GM19239 (cell line): ENCODE measurements around the gene DTNB.
"Not testable (repeated sequence)": the region's sequence is repeated elsewhere in the genome, so short reads cannot be mapped to it uniquely, and the experiment has no call there.

ENCODE experiments used
- DNase-seq: peaks from one replicate; pipeline ENCODE4 v3.0.0; 2011; ENCODE audit warnings: low spot score; ENCODE audit not compliant: insufficient read length
- FAIRE-seq: peaks from 2 replicates; lab custom pipeline; 2011; peaks lifted over from hg19 to GRCh38; lab: Jason Lieb, UNC

DTNB gene

DNA sequence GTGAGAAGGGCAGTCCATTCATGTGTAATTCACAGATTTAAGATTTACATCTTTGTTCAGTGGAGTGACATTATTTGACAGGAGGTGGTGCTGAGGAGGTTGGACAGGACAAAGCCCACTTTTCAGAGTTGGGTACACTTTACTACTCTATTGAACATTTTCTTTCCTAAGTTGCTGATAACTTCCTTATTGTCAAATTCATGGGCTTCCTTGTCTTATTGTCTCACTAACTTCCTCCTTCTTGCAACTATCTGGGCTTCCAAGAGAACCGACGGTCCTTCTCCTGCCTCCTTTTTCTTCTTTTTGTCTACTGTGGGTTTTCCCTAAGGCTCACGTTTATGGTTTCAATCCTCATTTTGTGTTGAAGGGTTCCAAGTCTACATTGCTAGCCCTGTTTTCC is 263.9 kb downstream of the DTNB start:
- no peak for DNase-seq
- FAIRE-seq: peak; percentile 85

GRCh38 chr2:25409044-25409443 is 264.3 kb downstream of the DTNB start:
- DNase-seq: no peak
- peak; percentile 55 for FAIRE-seq

- DNase-seq (no peak), FAIRE-seq (no peak)
These were observed 267.6 kb downstream of the DTNB start for GRCh38 chr2:25405611-25406295.

GRCh38 chr2:25403120-25403760 is 270.1 kb downstream of the DTNB start:
- not testable (repeated sequence) for DNase-seq
- peak; percentile 100 for FAIRE-seq

DNA sequence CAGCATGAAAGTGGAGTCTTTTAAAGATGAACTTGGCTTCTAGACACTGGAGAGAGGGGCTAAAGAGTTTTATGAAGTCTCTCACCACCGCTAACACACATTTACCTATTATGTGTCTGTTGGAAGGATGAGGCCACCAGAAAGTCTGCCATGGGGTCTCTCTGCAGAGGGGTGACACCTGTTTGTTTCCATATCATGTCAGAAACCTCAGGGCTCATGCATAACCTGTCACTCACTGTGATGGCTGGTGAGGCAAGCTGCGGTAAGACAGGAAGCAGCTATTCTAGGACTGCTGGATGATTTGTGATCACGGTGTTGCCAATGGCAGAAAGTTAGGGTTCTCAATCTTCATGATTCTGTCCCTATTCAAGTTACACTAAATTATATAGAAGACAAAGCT is 270.9 kb downstream of the DTNB start:
- peak; percentile 100 for FAIRE-seq
- no peak for DNase-seq

DNA sequence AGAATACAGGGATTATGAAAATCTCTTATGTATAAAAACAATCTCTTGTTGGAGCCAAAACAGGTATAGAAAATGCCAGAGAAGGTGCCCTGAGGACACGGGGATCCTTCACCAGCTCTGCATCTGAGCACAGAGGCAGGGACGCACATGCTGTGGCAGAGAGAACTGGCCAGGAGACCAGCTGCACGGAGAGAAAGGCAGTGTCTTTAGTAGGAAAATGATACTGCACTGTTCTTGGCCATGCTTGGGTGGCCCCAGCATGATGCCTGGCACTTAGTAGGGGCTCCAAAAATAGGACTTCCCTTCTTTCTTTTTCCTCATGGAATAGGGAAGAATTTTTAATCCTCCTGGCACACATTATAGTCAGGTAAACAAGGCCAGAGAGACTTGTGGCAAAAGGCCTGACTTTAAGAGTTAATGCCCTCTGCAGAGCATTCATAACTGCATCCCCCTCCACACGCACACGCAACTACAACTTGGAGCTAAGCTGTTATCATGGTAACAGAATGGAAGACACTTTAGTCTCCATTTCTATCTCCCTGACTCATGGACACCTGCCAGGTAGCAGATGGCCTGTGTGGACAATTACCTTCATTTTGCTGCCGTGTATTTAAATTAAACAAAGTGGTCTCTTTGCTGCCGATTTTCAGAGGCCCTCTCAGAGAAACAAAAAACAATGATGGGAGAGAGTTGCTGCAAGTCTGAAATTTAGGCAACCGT is 271.9 kb downstream of the DTNB start:
- FAIRE-seq (no peak), DNase-seq (no peak)

DNA sequence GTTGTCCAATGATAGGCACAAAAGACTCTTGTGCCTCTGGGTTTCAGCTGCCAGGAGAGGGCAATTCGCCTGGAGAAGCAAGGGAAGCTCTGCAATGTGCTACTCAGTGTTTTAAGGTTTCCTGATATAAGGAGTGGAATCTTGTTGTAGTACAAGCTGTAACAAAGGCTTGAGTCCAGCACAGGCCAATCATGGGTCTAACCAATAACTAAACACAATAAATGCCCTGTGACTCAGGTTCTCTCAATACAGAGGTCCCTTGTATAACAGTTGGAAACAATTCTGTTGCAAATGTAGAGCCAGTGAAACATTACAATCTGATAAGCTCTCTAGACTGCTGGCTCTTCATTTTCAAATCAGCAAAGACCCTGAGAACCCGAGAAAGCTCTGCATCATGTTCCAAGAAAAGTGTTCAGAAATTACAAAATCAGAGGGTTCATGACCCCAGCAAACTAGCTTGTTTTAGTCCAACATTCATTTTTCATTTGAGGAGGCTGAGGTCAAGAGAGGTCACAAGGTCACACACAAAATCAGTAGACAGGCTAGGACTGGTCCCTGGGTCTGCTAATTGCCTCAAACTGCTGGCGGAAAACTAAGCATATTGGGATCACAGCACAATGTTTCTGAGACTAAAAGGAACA is 272.7 kb downstream of the DTNB start:
- FAIRE-seq (no peak), DNase-seq (no peak)

DNA sequence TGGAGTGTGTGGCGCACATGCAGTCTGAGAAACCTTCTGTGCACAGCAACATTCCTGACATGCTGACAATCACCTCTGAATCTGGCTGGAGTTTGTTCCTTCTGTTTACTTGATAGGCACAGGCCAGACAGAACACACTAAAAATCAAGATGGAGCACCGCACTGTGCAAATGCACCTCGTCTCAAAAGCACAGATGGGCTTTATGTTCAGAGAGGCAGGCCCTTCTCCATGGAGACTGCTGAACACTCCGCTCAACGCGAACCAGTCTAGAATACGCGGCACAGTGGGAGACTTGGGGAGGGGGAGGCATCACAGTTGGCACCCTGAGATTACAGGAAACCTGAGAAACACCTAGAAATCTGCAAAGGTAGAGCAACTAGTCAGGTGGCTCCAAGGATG is 273.2 kb downstream of the DTNB start:
- no peak for FAIRE-seq
- no peak for DNase-seq

DNA sequence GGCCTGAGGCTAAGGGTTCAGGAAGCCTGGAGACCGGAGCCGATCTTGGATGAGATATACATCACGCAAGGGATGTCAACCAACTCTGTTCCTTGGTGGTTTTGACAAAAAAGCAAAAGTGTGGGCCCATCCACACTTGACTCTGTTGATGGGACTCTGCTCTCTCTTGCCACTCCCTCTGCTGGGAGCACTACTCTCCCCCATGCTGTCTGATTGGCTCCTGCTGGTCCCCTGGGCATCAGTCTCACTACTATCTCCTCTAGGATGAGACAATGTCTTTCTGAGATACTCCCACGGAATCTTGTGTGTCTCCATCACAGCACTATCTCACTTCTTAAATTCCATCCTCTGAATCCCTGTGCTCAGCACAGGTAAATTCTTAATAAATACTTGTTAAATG is 274.8 kb downstream of the DTNB start:
- no peak for FAIRE-seq

GRCh38 chr2:25397777-25398176 is 275.6 kb downstream of the DTNB start:
- FAIRE-seq: no peak
- no peak for DNase-seq

More for the DNA sequence above, 274.8 kb downstream of the DTNB start:
- DNase-seq: no peak

DNA sequence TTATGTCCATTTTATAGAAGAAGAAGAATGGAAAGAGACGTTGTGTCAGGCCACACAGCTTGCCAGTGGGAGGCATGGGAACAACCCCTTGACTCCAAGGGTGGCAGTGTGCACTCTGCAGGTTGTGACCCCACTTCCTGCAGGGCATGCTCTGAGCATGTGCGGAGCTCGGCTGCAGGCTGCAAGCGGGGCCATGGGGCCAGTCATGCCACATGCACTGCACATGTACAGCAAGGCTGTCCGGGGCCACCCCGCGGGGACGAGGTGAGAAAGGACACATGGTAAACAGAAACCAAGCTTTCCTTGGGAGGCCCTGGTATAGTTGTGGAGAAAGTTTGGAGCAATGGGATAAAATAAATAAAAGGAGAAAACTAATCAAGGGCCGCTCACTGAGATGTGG is 284.2 kb downstream of the DTNB start:
- FAIRE-seq (no peak), DNase-seq (no peak)

DNA sequence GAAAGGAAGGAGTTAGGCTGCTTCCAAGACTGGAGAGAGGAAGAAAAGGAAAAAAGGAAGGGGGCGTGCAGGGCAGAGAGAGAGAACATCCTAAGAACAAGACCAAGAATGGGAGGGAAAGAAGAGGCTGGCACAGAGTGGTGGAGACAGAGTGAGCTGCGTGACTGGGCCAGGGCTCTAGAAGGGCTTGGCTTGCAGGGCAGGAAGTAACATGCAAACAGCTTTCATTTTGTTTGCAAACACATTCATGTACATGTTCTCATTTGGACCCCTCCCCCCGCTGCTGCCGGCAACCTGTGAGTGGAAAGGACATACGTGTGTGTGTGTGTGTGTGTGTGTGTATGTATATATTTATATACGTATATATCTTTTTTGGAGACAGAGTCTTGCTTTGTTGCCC is 284.9 kb downstream of the DTNB start:
- FAIRE-seq (peak; percentile 21), DNase-seq (no peak)

DNA sequence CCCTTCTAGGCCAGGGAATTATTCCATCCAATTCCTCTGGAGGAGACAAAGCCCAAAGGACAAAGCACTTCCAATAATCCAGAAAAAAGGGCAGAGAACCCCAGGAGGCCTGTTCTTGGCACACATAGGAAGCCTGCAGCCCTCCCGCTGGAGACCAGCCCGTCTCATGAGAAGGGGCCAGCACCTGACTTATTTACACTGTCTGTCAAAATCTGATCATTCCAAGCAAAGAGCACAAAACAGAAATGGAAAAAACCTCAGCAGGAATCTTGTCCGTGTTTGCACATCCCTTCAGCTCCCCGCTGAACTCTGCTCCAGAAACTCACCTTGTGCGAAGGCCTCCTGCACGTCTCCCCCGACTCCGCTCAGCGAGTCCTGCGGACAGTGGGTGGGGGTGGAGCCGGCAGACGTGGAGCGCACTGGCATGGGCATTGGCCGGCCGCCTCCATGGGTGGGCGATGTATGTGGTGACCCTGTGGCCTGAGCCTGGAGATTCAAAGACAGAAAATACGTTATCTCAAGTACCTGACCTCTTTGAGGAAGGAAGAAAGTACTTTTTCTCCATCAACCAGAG is 285.4 kb downstream of the DTNB start:
- FAIRE-seq: no peak
- no peak for DNase-seq

GRCh38 chr2:25386971-25387875 is 286.2 kb downstream of the DTNB start:
- DNase-seq (no peak), FAIRE-seq (no peak)

DNA sequence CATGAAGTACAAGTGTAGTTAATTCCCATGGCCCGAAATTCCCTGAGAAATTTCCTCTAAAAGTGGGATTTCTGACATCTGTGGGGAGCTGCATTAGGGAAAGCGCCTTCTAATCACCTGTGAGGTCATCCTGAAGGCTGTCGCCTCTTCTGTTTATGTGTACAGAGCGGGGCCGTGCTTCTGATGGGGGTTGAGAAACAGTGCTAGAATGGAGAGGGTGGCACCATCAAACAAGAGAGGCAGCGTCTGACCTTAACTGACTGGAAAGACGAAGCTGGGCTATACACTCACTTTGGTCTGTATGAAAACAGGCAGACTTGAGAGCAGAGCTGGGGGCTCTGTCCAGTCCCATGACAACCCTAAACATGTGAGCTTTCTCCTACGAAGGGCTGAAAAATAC is 287.5 kb downstream of the DTNB start:
- DNase-seq (no peak), FAIRE-seq (no peak)

GRCh38 chr2:25383806-25384205 is 289.6 kb downstream of the DTNB start:
- FAIRE-seq (no peak), DNase-seq (no peak)

- DNase-seq: no peak
- no peak for FAIRE-seq
These were observed 291.9 kb downstream of the DTNB start for GRCh38 chr2:25381502-25381901.

DNA sequence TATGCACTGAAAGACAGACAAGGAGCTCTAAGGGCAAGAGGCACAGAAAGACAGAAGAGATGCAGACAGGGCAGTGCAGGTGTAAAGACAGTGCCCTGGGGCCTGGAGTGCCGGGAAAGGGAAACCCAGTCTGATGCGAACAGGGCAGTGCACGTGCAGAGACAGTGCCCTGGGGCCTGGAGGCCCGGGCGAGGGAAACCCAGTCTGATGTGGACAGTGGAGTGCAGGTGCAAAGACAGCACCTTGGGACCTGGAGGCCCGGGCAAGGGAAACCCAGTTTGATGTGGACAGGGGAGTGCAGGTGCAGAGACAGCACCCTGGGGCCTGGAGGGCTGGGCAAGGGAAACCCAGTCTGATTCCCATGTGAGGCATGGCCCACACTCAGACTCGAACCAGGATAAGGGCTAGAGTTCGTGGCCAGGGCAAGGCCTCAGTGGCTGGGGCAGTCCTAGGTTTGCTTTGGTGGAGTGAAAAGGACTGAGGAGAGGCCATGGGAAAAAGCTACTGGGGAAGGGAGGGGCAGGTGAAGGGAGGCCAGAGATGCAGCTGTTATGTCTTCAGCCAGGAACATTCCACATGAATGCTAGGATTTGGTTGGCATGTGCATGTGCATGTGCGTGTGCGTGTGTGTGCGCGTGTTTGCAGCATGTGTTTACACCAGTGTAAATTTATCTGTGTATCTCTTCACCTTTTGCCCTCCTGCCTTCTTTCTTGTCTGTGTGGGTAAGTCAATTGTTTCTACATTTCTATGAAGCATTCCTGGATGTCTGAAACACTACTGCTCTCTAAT is 292.6 kb downstream of the DTNB start:
- FAIRE-seq: no peak

DNA sequence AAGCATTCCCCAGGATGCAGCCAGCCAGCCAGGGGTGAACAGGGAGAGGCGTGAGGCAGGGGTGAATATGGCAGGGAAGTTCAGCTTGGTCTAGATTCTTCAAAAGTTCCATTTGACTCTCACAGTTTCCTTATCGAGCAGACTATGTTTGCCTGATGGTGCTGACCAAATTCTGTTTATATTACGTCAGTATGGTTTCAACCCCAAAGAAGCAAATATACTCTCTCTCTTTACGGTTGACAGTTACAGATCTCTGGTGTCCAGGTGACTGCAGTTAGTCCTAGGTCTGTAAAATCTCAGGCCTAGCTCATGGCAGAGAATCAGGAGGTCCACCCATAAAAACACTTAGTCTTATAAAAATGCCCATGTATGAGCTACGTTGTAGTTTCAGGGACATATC is 293.4 kb downstream of the DTNB start:
- FAIRE-seq (peak; percentile 62), DNase-seq (no peak)

More for the DNA sequence above, 292.6 kb downstream of the DTNB start:
- no peak for DNase-seq
